ENCODE data around the gene NBL1.

The NBL1 gene, protein sequence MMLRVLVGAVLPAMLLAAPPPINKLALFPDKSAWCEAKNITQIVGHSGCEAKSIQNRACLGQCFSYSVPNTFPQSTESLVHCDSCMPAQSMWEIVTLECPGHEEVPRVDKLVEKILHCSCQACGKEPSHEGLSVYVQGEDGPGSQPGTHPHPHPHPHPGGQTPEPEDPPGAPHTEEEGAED

DNA sequence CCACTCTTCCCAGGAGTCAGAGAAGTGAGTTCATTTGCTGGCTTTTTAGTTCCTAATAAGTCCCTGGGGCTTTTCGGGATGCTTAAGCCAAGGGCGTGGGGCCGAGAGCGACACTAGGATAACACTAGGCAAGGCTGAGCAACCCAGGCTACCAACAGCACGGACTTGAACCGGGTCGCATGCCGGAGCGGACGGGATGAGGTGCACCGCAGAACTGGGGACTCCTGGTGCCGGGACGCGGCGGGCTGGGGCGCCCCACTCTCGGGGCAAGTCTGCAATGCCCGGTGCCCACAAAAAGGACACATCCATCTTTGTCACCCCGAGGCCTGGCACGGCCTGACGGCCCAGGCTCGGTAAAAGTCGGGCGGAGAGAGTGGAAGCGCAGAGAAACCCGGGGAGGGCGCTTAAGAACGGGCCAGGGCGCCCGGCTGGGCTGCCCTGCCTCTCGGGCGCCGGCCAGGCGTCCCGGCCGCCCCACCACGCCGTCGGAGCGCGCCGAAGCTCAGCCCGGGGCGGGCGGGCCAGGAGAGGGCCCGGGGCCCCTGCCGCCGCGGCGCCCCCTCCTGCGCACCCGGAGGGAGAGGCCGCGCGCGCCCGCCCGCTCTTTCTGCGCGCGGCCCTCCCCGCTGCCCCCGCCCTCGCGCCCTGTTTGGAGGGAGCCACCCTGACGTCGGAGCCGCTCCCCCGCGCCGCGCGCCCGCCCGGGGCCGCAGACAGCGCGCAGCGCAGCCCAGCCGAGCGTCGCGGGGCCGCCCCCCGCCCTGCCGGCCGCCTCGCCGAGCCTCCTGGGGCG lies at the start of gene NBL1:
Gene NBL1 (plus strand): TSS at position 710 of the 793 bp plus-strand sequence. CDS start 10,720 bp downstream, outside the sequence.
- Histone ChIP-seq H3K4me3 (peak within 1 kb of the TSS; percentile 54 to 82 (median 68)), H3K27ac (peak within 1 kb of the TSS; percentile 82 to 97 (median 93))

DNA sequence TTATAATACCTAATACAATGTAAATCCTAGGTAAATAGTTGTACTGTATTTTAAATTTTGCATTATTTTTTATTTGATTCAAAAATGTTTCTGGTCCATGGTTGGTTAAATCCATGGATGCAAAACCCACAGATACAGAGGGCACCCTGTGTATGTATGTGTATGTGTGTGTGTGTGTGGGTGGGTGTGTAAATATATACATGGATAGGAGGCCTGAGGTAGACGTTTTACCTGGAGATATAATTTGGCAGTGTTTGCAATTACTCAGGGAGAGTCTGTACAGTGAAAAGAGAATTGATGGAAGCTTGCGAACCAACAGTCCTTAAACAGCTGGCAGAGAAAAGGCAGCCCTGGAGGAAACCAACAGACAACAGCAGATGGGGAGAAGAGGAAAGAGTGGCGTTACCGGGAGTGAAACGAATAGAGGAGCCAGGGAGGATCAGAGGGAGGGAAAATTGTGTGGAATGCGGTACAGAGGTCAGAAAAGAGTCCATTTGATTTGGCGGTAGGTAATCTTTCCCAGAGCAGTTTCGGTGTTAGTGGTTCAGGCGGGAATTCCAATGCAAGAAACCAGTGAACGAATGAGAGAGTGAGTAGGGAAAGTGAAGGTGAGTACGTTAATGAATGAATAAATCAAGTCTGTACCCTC lies 47.9 kb upstream of the NBL1 start:
- Histone ChIP-seq H3K4me3 (peak overlapping the region; percentile 73 to 96 (median 89)), H3K27ac (peak overlapping the region in 20 of 21 experiments; percentile 95 to 100 (median 98))

DNA sequence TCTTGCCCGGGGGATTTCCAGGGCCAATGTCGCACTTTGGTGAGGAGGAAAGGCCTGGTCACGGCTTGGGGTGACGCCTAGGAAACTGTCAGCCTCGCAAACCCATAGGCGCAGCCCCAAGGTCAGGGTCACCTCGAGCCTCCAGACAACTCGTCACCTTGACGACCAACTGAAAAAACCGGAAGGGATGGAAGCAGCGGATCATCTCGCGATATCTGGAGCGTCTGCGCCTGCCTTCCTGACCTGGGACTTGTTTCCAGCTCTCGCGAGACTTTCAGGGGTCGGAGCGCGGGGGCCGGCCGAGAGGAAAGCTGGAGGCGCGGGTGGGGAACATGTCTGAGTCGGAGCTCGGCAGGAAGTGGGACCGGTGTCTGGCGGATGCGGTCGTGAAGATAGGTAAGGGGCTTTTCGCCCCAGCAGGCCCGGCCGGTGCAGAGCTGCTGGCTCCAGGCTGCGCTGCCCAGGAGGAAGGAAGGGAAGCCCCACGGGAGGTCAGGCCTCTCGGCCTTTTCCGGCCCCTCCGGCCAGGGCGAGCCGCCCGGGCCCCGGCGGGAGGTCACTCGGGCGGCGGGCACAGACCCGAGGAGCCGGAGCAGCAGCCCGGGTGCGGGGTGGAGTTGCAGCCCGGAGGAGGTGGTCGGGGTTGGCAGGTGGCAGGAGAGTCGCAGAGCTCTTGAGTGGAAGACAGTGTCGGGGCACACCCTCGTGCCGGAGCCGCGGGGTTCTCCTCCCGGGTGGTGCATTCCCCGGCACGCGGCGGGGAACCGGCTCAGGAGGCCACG lies 47.2 kb upstream of the NBL1 start:
- peak overlapping the region; percentile 73 to 96 (median 89) for H3K4me3 ChIP-seq
- peak overlapping the region; percentile 95 to 100 (median 98) for H3K27ac ChIP-seq

DNA sequence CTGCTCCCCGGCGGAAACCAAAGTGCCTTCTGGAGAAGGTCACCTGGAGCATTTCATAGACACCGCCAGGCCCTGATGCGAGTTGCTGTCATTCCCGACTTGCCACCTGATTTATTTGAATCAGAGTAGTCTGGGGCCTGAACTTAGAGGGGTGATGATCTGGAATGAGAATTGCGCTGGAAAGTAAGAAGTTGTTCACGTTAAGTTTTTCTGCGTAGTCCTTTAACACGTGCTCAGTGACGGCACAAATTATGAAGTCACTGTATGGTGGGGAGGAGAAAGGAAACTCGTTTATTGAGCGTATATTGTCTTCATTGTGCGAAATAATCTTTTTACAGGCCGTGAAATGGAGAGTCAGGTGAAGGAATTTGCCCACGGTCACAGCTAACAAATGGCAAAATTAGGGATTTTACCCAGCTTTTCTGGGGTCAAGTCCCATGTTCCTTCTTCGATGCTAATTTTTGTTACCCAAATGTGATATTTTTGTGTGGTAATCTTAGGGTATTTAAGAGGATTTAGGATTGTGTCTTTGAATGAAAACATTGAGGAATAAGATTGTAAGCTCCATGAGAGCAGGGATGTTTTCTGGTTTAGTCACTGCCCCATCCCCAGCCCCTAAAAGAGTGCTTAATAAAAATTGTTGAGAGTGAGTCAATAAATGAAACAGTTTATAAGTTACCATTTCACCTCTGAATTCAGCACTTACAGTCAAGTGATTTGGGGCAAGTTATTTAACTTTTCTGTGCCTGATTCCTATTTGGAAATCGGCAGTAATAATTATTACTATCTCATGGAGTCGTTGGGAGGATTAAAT lies 46.4 kb upstream of the NBL1 start:
- peak overlapping the region; percentile 95 to 100 (median 98) for H3K27ac ChIP-seq
- H3K4me3 ChIP-seq = peak overlapping the region; percentile 73 to 96 (median 89)

DNA sequence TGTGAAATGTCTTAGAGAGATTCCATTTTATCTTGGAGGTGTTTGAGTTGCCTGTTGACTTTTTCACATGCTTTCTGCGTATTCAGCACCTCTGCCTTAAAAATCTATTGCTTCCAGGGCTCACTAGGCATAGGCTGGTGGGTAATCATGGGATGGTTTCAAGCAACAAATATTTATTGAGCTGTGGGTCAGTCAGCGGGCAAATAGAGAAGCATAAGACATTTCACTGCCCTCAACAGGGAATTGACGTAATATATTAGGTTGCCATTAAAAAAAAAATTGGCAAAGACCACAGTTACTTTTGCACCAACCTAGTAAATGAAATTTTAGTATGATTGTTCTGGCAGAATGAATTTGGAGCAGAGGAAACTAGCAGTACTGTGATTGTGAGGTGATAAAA lies 44.3 kb upstream of the NBL1 start:
- Histone ChIP-seq H3K27ac (peak overlapping the region in 2 of 21 experiments; percentile 15 to 24), H3K4me3 (no peak overlapping the region)

DNA sequence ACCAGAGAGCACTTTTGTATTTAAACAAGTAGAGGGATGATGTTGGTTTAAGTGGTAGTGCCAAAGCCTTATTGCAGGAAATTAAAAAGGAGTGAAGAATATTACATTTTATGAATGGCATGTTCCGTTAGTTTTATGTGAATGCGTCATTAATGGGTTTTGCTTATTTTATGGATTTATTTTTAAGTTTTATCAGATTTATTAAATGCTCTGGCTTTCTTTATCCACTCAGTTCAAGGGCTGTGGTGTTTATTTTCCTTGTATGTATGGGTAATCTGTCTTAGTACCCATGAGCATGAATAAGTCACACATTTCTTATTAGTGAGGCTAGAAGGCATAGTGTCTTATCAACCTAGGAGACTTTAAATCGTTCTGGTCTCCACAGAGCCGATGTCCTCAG lies 41.6 kb upstream of the NBL1 start:
- Histone ChIP-seq H3K4me3 (no peak overlapping the region), H3K27ac (peak overlapping the region in 1 of 21 experiments; percentile 7)

DNA sequence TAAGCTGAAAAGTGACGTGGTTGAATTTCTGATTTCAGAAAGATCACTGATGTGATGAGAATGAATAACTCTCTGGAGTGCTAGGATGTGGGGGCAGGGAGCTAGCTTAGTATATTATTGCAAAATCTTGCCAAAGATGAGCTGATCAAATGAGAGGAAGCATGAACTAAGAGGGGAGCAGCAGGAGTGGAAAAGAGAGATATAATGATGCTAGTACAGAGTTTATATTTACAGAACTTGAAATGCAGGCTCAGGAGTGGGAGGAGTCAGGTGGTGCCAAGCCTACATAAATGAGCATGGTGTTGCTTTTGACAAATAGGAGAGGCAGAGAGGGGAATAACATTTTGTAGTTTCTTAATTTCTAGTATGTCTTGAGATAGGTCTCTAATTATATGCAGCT lies 38.1 kb upstream of the NBL1 start:
- peak overlapping the region in 7 of 21 experiments; percentile 0 to 66 (median 26) for H3K27ac ChIP-seq
- no peak overlapping the region for H3K4me3 ChIP-seq

DNA sequence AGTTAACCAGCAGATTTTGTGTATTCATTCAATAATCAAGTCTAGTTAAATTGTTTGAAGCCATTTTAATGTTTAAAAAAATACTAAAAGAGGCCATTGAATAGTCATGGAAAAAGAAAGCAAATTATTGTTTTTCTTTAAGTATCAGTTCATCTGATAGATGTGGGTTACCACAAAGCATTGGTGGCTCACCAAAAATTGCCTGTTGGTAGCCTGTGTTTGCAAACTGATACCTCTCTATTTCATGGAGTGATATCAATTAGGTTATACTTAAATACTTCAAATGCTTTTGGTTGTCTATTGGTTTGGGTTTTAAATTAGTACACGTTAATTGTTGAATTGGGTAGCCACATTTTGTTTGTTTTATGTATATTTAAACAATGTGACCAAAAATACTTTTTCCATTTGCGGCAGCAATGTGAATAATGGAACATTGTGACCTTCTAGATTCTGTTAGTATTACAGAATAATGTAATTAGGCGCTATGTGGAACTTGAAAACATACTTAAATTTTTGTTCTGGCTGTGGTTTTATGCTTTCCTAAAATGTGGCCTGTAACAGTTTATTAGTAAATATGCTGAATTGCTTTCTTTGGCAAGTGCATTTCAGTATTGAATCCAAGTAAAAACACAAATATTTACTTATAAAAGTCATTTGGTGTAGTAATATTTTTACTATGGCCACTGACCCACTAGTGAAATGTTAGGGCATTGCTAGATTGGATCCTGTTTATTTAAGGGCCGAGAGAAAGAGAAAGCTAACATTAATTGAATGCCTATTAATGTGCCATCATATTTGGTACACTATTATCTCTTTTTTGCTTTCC lies 37.1 kb upstream of the NBL1 start:
- no peak overlapping the region for H3K4me3 ChIP-seq
- H3K27ac ChIP-seq = peak overlapping the region in 8 of 21 experiments; percentile 0 to 66 (median 32)

DNA sequence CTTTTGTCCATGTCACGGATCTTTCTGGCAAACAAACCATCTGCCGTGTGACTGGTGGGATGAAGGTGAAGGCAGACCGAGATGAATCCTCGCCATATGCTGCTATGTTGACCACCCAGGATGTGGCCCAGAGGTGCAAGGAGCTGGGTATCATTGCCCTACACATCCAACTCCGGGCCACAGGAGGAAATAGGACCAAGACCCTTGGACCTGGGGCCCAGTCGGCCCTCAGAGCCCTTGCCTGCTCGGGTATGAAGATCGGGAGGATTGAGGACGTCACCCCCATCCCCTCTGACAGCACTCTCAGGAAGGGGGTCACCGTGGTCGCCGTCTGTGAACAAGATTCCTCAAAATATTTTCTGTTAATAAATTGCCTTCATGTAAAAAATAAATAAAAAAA lies 35.9 kb upstream of the NBL1 start:
- Histone ChIP-seq H3K4me3 (no peak overlapping the region), H3K27ac (no peak overlapping the region)

DNA sequence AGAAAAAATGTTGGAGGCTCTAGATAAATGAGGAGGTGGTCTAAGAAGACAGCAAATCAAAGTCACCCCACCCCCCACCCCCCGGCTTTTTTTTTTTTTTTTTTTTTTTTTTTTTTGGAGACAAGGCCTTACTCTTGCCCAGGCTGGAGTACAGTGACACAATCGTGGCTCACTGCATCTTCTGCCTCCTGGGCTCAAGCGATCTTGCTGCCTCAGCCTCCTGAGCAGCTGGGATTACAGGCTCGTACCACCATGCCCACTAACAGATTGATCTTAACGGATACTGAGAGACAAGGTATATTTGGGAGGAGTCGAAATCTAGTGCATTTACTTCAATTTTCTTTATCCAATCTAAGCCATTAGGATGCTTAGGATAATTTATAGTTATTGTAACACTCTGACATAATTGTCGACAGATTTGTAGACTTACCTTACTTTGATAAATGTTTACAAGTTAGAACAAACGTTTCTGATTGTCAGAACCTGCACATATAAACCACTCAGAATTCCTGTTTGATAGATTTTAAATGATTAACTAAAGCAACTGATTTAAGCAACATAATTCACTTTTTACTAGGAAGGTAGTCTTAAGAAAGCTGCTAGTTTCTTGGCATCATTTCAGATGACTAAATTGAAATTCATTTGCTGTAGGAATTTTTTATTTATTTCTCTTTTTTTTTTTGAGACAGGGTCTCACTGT lies 33.7 kb upstream of the NBL1 start:
- Histone ChIP-seq H3K27ac (no peak overlapping the region), H3K4me3 (no peak overlapping the region)

DNA sequence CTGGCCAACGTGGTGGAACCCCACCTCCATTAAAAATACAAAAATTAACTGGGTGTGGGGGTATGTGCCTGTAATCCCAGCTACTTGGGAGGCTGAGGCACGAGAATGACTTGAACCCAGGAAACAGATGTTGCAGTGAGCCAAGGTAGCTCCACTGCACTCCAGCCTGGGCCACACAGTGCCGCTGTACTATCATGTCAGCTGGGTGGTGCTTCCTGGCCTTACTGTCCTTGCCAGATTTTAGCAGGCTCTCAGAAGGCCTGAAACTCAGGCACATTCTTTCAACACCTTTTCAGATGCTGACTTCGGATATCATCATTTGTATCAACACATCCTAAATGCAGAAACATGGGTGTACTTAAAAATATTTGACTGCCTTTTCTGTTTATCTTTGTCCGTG lies 31.6 kb upstream of the NBL1 start:
- Histone ChIP-seq H3K27ac (no peak overlapping the region), H3K4me3 (no peak overlapping the region)

DNA sequence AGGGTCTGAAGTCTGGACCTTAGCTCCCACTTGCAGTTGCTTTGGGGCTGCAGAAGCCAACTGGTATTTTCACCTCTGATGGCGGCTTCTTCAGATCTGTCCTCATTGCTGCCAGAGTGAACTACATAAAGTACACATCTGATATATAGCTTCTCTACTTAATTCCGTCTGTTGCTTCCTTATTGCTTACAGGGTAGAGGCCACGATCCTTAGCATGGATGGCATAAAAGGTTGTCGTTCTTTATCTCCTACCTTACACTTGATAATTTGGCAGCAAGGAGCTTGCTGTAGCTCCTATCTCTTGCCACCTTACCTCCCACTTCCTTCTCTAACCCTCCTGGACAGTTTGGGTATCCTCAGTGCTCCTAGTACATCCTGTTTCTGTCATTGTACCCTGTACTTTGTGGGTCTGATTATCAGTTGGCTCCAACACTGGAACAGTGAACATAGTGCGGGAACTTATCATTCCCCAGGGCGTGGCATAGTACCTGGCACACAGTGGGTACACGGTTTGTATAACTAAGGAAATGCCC lies 30.9 kb upstream of the NBL1 start:
- Histone ChIP-seq H3K27ac (no peak overlapping the region), H3K4me3 (no peak overlapping the region)

DNA sequence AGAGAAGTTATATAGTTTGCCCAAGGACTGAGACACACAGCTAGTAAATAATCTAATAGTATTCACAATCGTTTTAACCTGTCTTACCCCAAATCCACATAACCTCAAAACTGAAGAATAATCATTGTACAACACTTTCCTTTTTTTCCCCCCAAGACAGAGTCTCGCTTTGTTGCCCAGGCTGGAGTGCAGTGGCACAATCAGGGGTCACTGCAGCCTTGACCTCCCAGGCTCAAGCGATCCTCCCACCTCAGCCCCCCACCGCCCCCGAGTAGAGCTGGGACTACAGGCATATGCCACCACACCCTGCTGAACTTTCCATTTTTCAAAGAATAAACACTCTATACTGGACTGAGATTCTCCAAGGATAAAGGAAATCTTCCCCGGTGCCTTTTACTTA lies 28.7 kb upstream of the NBL1 start:
- Histone ChIP-seq H3K27ac (no peak overlapping the region), H3K4me3 (no peak overlapping the region)

DNA sequence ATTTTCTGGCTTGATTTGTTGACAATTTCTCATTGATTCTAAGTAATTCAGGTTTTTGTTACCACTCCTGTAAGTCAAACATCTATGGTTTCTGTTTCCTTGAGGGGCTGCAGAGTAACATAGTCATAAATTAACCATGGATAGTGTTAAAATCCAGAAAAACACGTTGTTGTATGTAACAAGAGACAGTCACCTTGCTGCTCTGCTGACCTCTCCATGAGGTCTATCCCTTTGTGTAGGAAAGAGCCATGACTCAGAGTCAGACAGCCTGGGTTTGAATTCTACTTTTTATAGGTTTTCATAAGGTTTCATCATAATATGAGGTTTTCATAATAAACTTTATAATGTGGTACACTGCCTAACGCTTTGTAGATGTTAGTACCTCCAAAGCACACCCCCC lies 27.6 kb upstream of the NBL1 start:
- Histone ChIP-seq H3K4me3 (no peak overlapping the region), H3K27ac (no peak overlapping the region)

DNA sequence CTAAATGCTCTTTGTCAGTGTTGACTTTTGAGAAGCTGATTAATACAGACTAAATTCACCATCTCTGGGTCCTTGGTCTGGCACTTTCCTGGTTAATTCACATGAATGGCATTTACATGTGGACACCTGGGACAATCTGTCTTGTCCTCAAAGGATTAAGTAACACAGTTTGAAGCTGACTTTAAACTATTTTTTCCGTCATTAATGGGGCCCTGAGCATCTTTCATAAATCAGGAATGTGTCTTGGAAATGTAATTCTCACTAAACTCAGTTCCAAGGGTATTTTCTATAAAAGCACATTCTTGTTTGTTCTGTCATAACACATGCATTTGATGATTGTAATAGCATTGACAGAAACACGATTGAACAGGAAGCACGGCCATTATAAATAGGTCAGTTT lies 26.7 kb upstream of the NBL1 start:
- Histone ChIP-seq H3K4me3 (no peak overlapping the region), H3K27ac (peak overlapping the region in 1 of 21 experiments; percentile 4)

DNA sequence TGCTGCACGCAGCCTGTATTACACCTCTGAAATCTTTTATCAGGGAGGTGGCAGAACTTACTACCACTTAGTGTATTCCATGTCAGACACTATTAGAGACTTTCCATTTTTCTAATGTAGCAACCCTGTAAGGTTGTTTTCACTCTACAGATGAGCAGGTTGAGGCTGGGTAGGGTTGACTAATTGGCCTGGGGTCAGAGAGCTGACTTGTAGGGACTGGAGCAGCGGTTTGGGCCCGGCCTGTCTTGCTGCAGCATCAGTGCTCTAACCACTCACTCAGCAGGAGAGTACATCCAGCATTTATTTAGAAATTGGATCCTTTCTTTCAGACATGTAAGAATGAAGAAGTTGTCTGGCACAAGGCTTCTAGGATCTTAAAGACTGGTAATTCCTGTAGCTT lies 25.7 kb upstream of the NBL1 start:
- Histone ChIP-seq H3K27ac (peak overlapping the region in 4 of 21 experiments; percentile 6 to 25 (median 14)), H3K4me3 (no peak overlapping the region)

DNA sequence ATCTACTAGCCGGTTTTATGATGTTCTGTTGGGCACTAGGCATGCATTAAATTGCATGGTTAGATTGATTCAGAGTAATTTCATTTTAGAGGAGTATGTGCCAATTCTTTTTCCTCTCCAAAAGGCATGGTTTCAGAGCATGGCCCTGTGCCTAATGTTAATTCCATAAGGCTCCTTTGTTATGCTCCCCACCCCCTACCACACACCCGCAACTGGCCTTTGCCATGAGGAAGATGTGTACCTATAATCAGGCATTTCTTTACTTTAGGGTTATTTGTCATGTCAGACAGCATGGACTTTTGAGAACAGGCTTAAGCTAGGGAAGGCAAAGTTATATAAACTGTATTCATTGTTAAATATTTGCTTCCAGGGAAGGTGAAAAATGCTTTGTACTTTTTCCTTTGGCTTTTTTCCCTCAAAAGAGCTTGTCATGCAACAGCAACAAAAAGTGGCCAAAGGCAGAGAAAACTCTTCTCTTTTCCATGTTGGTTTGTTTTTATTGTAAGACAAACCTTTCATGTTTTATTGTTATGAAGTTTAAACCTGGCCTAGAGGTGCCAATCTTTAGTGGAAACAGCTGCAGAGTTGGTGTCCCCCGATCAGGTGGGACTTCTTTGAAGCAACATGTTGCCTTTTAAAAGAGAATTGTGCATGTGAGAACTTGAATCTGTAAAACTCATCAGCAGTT lies 24.3 kb upstream of the NBL1 start:
- no peak overlapping the region for H3K4me3 ChIP-seq
- peak overlapping the region in 4 of 21 experiments; percentile 12 to 51 (median 32) for H3K27ac ChIP-seq

Data from skin epidermis (tissue), 12 donors.